ENCODE results near the gene ABI1.
"Not testable (repeated sequence)": the region's sequence is repeated elsewhere in the genome, so short reads cannot be mapped to it uniquely, and the experiment has no call there.

Gene ABI1

DNA sequence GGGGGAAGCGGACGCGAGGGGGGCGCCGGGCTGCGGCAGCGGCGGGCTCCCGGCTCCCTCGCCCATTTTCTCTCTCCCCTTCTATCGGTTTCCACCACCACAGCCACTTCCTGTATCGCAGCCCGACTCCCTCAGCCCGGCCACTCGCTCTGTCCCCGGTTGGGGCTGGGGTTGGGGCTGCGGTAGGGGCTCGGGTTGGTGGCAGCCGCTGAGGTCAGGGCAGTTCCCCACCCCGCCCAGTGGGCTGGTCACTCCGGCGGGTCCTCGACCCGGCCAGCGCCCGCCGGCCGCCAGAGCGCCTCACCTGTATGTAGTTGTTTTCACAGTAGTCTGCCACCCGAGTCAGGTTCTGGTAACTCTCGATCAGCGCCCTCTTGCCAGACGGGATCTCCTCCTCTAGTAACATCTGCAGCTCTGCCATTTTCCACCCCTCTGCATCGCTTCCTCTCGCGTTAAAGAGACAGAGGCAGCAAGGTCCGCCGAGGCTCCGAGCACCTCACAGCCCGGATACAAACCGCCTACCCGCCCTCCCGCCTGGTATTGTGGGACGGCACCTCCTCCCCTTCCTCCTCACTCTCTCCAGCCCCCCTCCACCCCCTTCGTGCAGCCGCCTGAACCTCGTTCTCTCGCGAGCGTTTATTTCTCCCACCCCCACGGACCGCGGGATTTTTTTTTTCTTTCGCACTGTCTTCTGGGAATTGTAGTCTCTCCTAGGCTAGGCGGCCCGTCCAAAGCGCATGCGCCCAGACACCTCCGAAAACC is at the start of gene ABI1:
Gene ABI1 (minus strand): TSS at position 516 of the 762 bp plus-strand sequence. CDS start 95 bp downstream, at position 421.
- peak within 1 kb of the TSS; percentile 90 for H3K4me3 ChIP-seq (ENCODE audit: low read depth, low read length)
- H3K79me2 ChIP-seq (ENCODE audit: control insufficient read depth, insufficient read depth, low read length, unreplicated experiment) = peaks cover 40% of the 10 kb centered on the region
- H3K27me3 ChIP-seq (ENCODE audit: insufficient read depth, low read length) = peaks cover 14% of the 10 kb centered on the region
- no peaks in the 10 kb centered on the region for H3K36me3 ChIP-seq (ENCODE audit: insufficient read depth, low read length)
- peak within 1 kb of the TSS; percentile 96 for H2AFZ ChIP-seq (ENCODE audit: low read length, unreplicated experiment)
- peaks cover 10% of the 10 kb centered on the region for H3K4me1 ChIP-seq (ENCODE audit: control insufficient read depth, insufficient read depth, low read length, unreplicated experiment)
- peak within 1 kb of the TSS; percentile 79 for H3K27ac ChIP-seq (ENCODE audit: low read depth, low read length)

DNA sequence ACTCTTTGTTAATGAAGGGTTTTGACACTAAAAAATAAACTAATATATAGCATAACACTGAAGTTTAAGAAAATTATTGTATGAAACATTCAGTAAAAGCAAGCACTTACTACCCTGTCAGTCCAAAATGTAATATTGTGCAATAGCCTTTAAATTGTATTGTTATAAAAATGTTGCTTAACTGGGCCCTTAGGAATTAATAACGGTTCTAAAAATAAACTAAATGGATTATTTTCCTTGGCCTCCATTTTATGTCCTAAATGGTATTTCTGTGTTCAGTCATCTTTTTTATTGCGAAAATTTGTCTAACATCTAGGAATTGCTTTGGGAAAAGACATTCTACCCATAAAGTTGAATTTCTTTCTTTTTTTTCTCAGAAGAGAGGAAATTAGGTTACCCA is 49.0 kb upstream of the ABI1 start:
- Histone ChIP-seq H3K4me1 (ENCODE audit: control insufficient read depth, insufficient read depth, low read length, unreplicated experiment) (no peaks in the 10 kb centered on the region), H3K27me3 (ENCODE audit: insufficient read depth, low read length) (no peaks in the 10 kb centered on the region), H3K4me3 (ENCODE audit: low read depth, low read length) (no peak overlapping the region), H3K27ac (ENCODE audit: low read depth, low read length) (no peak overlapping the region), H2AFZ (ENCODE audit: low read length, unreplicated experiment) (no peak overlapping the region), H3K79me2 (ENCODE audit: control insufficient read depth, insufficient read depth, low read length, unreplicated experiment) (no peaks in the 10 kb centered on the region), H3K36me3 (ENCODE audit: insufficient read depth, low read length) (no peaks in the 10 kb centered on the region)

DNA sequence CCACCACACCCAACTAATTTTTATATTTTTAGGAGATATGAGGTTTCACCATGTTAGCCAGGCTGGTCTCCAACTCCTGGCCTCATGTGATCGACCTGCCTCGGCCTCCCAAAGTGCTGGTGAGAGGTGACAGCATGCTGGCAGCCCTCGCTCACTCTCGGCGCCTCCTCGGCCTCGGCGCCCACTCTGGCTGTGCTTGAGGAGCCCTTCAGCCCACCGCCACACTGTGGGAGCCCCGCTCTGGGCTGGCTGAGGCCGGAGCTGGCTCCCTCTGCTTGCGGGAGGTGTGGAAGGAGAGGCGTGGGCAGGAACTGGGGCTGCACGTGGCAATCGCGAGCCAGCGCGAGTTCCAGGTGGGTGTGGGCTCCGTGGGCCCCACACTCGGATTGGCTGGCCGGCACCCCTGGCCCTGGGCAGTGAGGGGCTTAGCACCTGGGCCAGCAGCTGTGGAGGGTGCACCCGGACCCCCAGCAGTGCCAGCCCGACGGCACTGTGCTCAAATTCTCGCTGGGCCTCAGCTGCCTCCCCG is 44.6 kb upstream of the ABI1 start:
- not testable (repeated sequence) for H3K27me3 ChIP-seq (ENCODE audit: insufficient read depth, low read length); H2AFZ ChIP-seq (ENCODE audit: low read length, unreplicated experiment); H3K4me3 ChIP-seq (ENCODE audit: low read depth, low read length); H3K36me3 ChIP-seq (ENCODE audit: insufficient read depth, low read length); H3K4me1 ChIP-seq (ENCODE audit: control insufficient read depth, insufficient read depth, low read length, unreplicated experiment); H3K27ac ChIP-seq (ENCODE audit: low read depth, low read length); H3K79me2 ChIP-seq (ENCODE audit: control insufficient read depth, insufficient read depth, low read length, unreplicated experiment)

GRCh38 chr10:26903431-26904217 is 42.9 kb upstream of the ABI1 start:
- Histone ChIP-seq H2AFZ (ENCODE audit: low read length, unreplicated experiment) (no peak overlapping the region), H3K4me1 (ENCODE audit: control insufficient read depth, insufficient read depth, low read length, unreplicated experiment) (no peaks in the 10 kb centered on the region), H3K4me3 (ENCODE audit: low read depth, low read length) (no peak overlapping the region), H3K27ac (ENCODE audit: low read depth, low read length) (no peak overlapping the region), H3K79me2 (ENCODE audit: control insufficient read depth, insufficient read depth, low read length, unreplicated experiment) (no peaks in the 10 kb centered on the region), H3K36me3 (ENCODE audit: insufficient read depth, low read length) (no peaks in the 10 kb centered on the region), H3K27me3 (ENCODE audit: insufficient read depth, low read length) (peaks cover 4% of the 10 kb centered on the region; the same call in 1 of the 2 replicates)

- peaks cover 17% of the 10 kb centered on the region for H3K27me3 ChIP-seq (ENCODE audit: insufficient read depth, low read length)
- not testable (repeated sequence) for H3K27ac ChIP-seq (ENCODE audit: low read depth, low read length); H3K36me3 ChIP-seq (ENCODE audit: insufficient read depth, low read length); H3K4me3 ChIP-seq (ENCODE audit: low read depth, low read length); H3K4me1 ChIP-seq (ENCODE audit: control insufficient read depth, insufficient read depth, low read length, unreplicated experiment); H2AFZ ChIP-seq (ENCODE audit: low read length, unreplicated experiment); H3K79me2 ChIP-seq (ENCODE audit: control insufficient read depth, insufficient read depth, low read length, unreplicated experiment)
These were observed 31.7 kb upstream of the ABI1 start for GRCh38 chr10:26892306-26892923.

DNA sequence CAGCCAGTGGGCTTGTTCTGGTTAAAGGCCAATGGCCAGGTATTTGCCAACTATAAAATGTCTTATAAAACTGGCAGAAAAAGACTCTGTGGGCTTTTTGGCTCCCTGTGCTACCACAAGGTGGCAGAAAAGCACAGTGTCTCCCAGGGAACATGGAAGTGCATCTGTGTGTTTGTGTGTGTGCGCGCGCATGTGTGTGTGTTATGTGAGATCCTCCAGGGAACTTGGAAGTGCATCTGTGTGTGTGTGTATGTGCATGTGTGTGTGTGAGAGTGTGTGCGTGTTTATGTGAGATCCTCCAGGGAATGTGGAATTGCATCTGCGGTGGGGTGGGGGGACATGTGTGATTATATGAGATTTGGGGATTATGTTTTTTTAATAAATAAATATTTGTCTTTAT is 30.2 kb upstream of the ABI1 start:
- no peak overlapping the region for H2AFZ ChIP-seq (ENCODE audit: low read length, unreplicated experiment)
- no peak overlapping the region for H3K4me3 ChIP-seq (ENCODE audit: low read depth, low read length)
- no peaks in the 10 kb centered on the region for H3K4me1 ChIP-seq (ENCODE audit: control insufficient read depth, insufficient read depth, low read length, unreplicated experiment)
- no peaks in the 10 kb centered on the region for H3K36me3 ChIP-seq (ENCODE audit: insufficient read depth, low read length)
- peaks cover 13% of the 10 kb centered on the region for H3K27me3 ChIP-seq (ENCODE audit: insufficient read depth, low read length)
- no peaks in the 10 kb centered on the region for H3K79me2 ChIP-seq (ENCODE audit: control insufficient read depth, insufficient read depth, low read length, unreplicated experiment)
- no peak overlapping the region for H3K27ac ChIP-seq (ENCODE audit: low read depth, low read length)

GRCh38 chr10:26887611-26888215 is 27.0 kb upstream of the ABI1 start:
- H3K4me1 ChIP-seq (ENCODE audit: control insufficient read depth, insufficient read depth, low read length, unreplicated experiment) = no peaks in the 10 kb centered on the region
- H2AFZ ChIP-seq (ENCODE audit: low read length, unreplicated experiment) = no peak overlapping the region
- no peaks in the 10 kb centered on the region for H3K79me2 ChIP-seq (ENCODE audit: control insufficient read depth, insufficient read depth, low read length, unreplicated experiment)
- peaks cover 14% of the 10 kb centered on the region; the same call in 1 of the 2 replicates for H3K27me3 ChIP-seq (ENCODE audit: insufficient read depth, low read length)
- no peak overlapping the region for H3K27ac ChIP-seq (ENCODE audit: low read depth, low read length)
- H3K4me3 ChIP-seq (ENCODE audit: low read depth, low read length) = no peak overlapping the region
- no peaks in the 10 kb centered on the region for H3K36me3 ChIP-seq (ENCODE audit: insufficient read depth, low read length)

- H3K36me3 ChIP-seq (ENCODE audit: insufficient read depth, low read length) = no peaks in the 10 kb centered on the region
- no peak overlapping the region for H2AFZ ChIP-seq (ENCODE audit: low read length, unreplicated experiment)
- H3K79me2 ChIP-seq (ENCODE audit: control insufficient read depth, insufficient read depth, low read length, unreplicated experiment) = no peaks in the 10 kb centered on the region
- peaks cover 3% of the 10 kb centered on the region for H3K4me1 ChIP-seq (ENCODE audit: control insufficient read depth, insufficient read depth, low read length, unreplicated experiment)
- H3K4me3 ChIP-seq (ENCODE audit: low read depth, low read length) = no peak overlapping the region
- peaks cover 14% of the 10 kb centered on the region; the same call in 1 of the 2 replicates for H3K27me3 ChIP-seq (ENCODE audit: insufficient read depth, low read length)
- no peak overlapping the region for H3K27ac ChIP-seq (ENCODE audit: low read depth, low read length)
These were observed 21.0 kb upstream of the ABI1 start for GRCh38 chr10:26881600-26882331.

DNA sequence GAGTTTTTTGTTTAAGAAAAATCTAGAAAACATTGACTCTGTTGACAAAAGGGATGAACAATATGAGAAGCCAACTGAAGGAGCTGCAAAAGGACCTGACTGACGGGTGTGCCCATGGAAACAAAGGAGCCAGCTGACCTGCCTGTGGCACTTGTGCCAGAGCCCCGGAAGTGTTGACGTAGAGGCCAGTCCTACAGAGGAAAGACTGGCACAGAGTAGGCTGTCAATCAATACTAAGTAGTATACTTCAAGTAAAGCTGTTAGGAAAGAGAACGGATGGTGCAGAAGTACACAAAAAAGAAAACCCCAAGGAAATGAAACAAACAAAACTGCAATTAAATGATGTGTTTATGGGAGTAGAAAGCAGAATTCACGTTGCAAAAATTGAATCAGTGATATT is 19.0 kb upstream of the ABI1 start:
- Histone ChIP-seq H2AFZ (ENCODE audit: low read length, unreplicated experiment) (peak overlapping the region; percentile 41), H3K27ac (ENCODE audit: low read depth, low read length) (no peak overlapping the region), H3K79me2 (ENCODE audit: control insufficient read depth, insufficient read depth, low read length, unreplicated experiment) (no peaks in the 10 kb centered on the region), H3K4me3 (ENCODE audit: low read depth, low read length) (no peak overlapping the region), H3K36me3 (ENCODE audit: insufficient read depth, low read length) (no peaks in the 10 kb centered on the region), H3K27me3 (ENCODE audit: insufficient read depth, low read length) (peaks cover 14% of the 10 kb centered on the region; the same call in 1 of the 2 replicates), H3K4me1 (ENCODE audit: control insufficient read depth, insufficient read depth, low read length, unreplicated experiment) (peaks cover 3% of the 10 kb centered on the region)

DNA sequence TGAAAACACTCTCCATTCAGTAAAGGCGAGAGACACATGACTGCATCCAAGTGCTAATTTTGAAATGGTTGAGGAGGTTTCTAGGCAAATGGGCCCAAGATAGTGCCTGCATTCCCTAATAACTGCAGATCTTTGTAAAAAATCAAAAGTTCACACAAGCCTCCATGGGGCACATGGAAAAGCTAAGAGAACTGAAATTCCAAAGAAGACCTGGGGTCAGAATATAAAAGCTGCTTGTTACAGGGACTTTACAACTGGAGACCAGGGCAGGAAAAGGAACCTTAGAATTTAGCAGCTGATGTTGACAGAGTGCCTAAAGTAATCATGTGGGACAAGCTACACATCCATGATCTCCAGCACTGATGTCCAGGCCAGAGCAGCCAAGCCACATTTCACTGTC is 10.0 kb upstream of the ABI1 start:
- Histone ChIP-seq H3K27me3 (ENCODE audit: insufficient read depth, low read length) (peaks cover 5% of the 10 kb centered on the region), H3K27ac (ENCODE audit: low read depth, low read length) (no peak overlapping the region), H3K79me2 (ENCODE audit: control insufficient read depth, insufficient read depth, low read length, unreplicated experiment) (no peaks in the 10 kb centered on the region), H3K4me3 (ENCODE audit: low read depth, low read length) (no peak overlapping the region), H3K4me1 (ENCODE audit: control insufficient read depth, insufficient read depth, low read length, unreplicated experiment) (no peaks in the 10 kb centered on the region), H3K36me3 (ENCODE audit: insufficient read depth, low read length) (no peaks in the 10 kb centered on the region), H2AFZ (ENCODE audit: low read length, unreplicated experiment) (no peak overlapping the region)
